Activated CD8-positive, alpha-beta T cell treated with anti-CD3 and anti-CD28 coated beads for 36 hours (primary cell): ENCODE measurements around the gene ZNRF3. TPM values are rescaled to one million over a fixed set of nuclear protein-coding genes. Genes with fewer than 3 reads are reported as not detected.

Experiments
- ATAC-seq: fragments of 200-7000 bp; cut with Tn5 transposase; one replicate; pipeline ENCODE4 v1.10.0; 2021; ENCODE audit warnings: mild to moderate bottlenecking, moderate library complexity
- CTCF ChIA-PET: fragments of 350-600 bp; sonication (Branson Sonifier 250); formaldehyde crosslinking; loops from one replicate; lab custom pipeline; 2021; ENCODE audit warnings: antibody characterized with exemption; lab: Charles Lee
- POLR2A ChIA-PET: fragments of 350-600 bp; sonication (Branson Sonifier 250); formaldehyde crosslinking; loops from one replicate; lab custom pipeline; 2021; ENCODE audit warnings: antibody characterized with exemption; lab: Charles Lee
- DNase-seq: peaks from one replicate; pipeline ENCODE4 v3.0.0-alpha.2; 2020
- H3K27ac Mint-ChIP-seq: one replicate; pipeline ENCODE4 v1.8.0; 2021; ENCODE audit warnings: mild to moderate bottlenecking, mixed read lengths
- H3K27me3 Mint-ChIP-seq: one replicate; pipeline ENCODE4 v1.8.0; 2021; ENCODE audit warnings: mixed read lengths
- H3K36me3 Mint-ChIP-seq: one replicate; pipeline ENCODE4 v1.8.0; 2021; ENCODE audit warnings: low read depth, mixed read lengths
- H3K4me1 Mint-ChIP-seq: one replicate; pipeline ENCODE4 v1.8.0; 2021; ENCODE audit warnings: low read depth, mixed read lengths
- H3K4me3 Mint-ChIP-seq: one replicate; pipeline ENCODE4 v1.8.0; 2021; ENCODE audit warnings: mild to moderate bottlenecking, moderate library complexity, mixed read lengths
- H3K9me3 Mint-ChIP-seq: one replicate; pipeline ENCODE4 v1.8.0; 2021; ENCODE audit warnings: mixed read lengths
- CTCF ChIP-seq: fragments of 200-600 bp; IDR thresholded peaks from one replicate; pipeline ENCODE4 v1.8.0; 2022; ENCODE audit warnings: antibody characterized with exemption, mild to moderate bottlenecking
- intact Hi-C: fragments of 100-400 bp; cut with micrococcal nuclease; formaldehyde crosslinking; loops from one replicate; pipeline ENCODE4 v1.10.0; 2022
- total RNA-seq, 2 experiments: library from RNA; stranded (reverse); gene quantifications; one replicate each; pipeline ENCODE4 v1.2.3, GENCODE V29; 2021

Gene ZNRF3
- total RNA-seq, 2 experiments from 2014 or later, result 2.0 to 2.5 TPM

DNA sequence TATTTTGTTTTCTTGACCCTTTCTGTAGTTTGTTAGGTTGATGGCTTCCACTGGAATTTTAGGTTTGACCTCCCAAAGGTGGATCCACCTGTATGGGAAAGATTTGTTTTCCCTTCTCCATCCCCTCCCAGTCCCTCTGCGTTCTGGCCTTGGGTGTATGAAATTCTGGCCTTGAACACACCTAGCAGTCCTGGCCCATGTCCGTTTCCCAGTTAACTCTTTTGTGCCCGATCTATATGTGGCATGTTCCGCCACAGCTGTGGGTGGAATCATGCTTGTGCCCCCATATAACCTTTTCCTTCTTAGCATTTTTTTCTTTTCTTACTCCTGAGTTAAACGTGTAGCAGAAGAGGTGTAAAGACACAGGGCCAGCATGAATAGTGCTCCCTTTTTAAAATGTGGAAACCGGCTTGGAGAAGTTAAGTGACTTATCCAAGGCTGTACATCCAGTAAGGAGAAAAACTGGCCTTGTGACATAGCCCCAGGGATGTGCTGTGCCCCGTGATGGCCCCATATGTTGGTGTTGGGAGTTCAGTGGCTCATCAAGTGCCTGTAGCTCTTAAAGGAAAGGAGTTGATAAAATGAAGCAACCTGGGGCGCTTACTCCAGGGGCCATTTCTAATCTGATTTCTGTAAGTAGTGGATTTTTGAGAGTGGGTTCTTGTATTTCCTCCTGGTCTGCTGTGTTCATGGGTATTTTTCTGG, 39.3 kb downstream of the ZNRF3 start:
- Mint-ChIP-seq H3K4me3 (no peak overlapping the region), H3K4me1 (peaks cover 13% of the 10 kb centered on the region), H3K9me3 (no peaks in the 10 kb centered on the region), H3K27ac (no peak overlapping the region), H3K36me3 (no peaks in the 10 kb centered on the region), H3K27me3 (peaks cover 41% of the 10 kb centered on the region)
- DNase-seq (no peak), ATAC-seq (no peak)
- intact Hi-C loops, result no loop called here
- TF ChIP-seq CTCF, result no peak
- POLR2A ChIA-PET, result no interaction called here
- CTCF ChIA-PET, result no interaction called here

DNA sequence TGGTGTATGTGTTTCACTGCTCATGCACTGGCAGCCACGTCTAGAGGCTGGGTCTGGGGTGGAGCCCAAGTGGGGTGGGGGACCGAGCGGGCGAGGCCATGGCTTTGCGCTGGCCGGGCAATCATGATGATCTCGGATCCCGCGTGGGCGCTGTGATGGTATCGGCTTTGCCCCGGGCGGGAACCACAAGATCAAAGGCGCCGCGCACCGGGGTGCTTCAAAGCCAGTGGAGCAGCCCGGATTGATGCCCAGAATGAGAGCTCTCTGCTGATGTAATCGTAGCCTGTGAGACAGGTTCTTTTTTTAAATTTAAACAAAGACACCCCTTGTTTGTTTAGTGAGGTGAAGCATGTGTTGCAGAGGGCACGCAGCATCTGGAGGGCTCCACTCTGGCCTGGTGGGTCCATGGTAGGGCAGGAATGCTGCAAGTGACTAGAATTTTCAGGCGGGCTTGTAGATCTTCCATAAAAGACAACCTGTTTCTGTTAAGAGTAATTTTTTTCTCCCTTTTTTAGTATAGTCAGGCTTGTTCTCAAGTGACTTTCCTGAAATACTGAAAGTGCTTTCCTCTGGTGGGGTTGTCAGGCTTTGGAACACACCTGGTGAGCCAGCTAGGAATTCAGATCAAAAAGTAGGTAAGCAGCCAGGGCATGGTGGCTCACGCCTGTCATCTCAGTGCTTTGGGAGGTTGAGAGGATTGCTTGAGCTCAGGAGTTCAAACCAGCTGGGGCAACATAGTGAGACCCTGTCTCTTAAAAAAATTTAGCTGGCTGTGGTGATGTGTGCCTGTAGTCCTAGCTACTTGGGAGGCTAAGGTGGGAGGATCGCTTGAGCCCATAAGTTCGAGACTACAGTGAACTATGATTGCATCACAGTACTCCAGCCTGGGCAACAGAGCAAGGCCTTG, 40.7 kb downstream of the ZNRF3 start:
- no peak for TF ChIP-seq CTCF
- Mint-ChIP-seq H3K36me3 (no peaks in the 10 kb centered on the region), H3K4me3 (no peak overlapping the region), H3K27me3 (peaks cover 40% of the 10 kb centered on the region), H3K27ac (no peak overlapping the region), H3K4me1 (peaks cover 7% of the 10 kb centered on the region), H3K9me3 (no peaks in the 10 kb centered on the region)
- ATAC-seq, result no peak
- ChIA-PET CTCF (interaction anchor here (1.2 to 1.5 kb wide), 2 partner anchors 10 to 19 kb away, joined by 3 read pairs; no protein-coding TSS in a partner anchor), POLR2A (no interaction called here)
- intact Hi-C loops, result no loop called here
- DNase-seq, result no peak

GRCh38 chr22:28925916-28926315, 42.5 kb downstream of the ZNRF3 start:
- Mint-ChIP-seq H3K36me3 (no peaks in the 10 kb centered on the region), H3K4me3 (no peak overlapping the region), H3K4me1 (peaks cover 8% of the 10 kb centered on the region), H3K27ac (no peak overlapping the region), H3K9me3 (no peaks in the 10 kb centered on the region), H3K27me3 (peaks cover 41% of the 10 kb centered on the region)
- ChIA-PET POLR2A (no interaction called here), CTCF (no interaction called here)
- DNase-seq (no peak), ATAC-seq (no peak)
- intact Hi-C loops, result no loop called here
- TF ChIP-seq CTCF, result no peak

DNA sequence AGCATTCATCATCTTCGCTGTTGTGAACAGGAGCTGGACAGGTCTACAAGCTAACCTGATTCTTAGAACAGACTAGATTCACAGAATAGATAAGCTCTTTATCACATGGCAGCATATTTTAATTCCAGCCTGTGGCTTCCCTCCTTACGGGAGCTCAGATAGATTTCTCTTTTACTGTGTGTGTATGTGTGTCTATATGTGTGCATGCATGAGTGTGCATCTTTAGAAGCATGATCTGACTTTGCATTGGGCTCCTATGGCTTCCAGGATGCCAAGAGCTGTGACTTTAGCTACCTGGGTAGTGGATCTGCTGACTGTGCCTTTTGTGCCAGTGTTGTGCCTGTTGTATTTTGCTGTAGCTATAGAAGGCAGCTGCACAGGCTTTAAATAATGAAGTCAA, 44.3 kb downstream of the ZNRF3 start:
- POLR2A ChIA-PET, result no interaction called here
- peaks cover 44% of the 10 kb centered on the region for H3K27me3 Mint-ChIP-seq
- no peak overlapping the region for H3K27ac Mint-ChIP-seq
- intact Hi-C loops, result no loop called here
- no peak overlapping the region for H3K4me3 Mint-ChIP-seq
- TF ChIP-seq CTCF, result no peak
- no peak for DNase-seq
- CTCF ChIA-PET, result interaction anchor here (0.7 to 0.8 kb wide), 2 partner anchors 23 to 31 kb away, joined by 3 read pairs; no protein-coding TSS in a partner anchor
- H3K36me3 Mint-ChIP-seq, result no peaks in the 10 kb centered on the region
- ATAC-seq, result no peak
- no peaks in the 10 kb centered on the region for H3K9me3 Mint-ChIP-seq
- peaks cover 3% of the 10 kb centered on the region for H3K4me1 Mint-ChIP-seq

DNA sequence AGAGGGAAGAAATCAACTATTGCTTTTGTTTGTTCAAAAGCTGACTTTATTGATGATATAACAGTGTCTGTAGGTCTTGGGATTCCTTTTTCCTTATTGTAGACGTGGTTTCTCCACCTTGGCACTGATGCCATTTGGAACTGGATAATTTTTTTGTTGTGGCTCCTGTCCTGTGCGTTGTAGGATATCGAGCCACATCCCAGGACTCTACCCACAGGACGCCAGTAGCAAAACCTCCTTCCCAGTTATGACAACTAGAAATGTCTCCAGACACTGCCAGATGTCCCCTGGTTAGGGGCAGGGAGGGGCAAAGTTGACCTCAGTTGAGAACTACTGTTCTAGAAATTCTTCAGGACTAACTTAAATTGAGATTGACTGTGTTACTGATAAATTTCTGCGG, 45.8 kb downstream of the ZNRF3 start:
- POLR2A ChIA-PET, result no interaction called here
- no peaks in the 10 kb centered on the region for H3K9me3 Mint-ChIP-seq
- H3K27me3 Mint-ChIP-seq, result peaks cover 45% of the 10 kb centered on the region

More for the DNA sequence above, 45.8 kb downstream of the ZNRF3 start:
- CTCF ChIA-PET, result no interaction called here
- no peaks in the 10 kb centered on the region for H3K36me3 Mint-ChIP-seq
- no peak for TF ChIP-seq CTCF
- intact Hi-C loops, result no loop called here
- H3K27ac Mint-ChIP-seq, result no peak overlapping the region
- H3K4me1 Mint-ChIP-seq, result peaks cover 3% of the 10 kb centered on the region
- no peak for ATAC-seq
- DNase-seq, result no peak
- no peak overlapping the region for H3K4me3 Mint-ChIP-seq
